ENCODE results near the gene HIRA. TPM values are rescaled to one million over a fixed set of nuclear protein-coding genes. Genes with fewer than 3 reads are reported as not detected.

Gene HIRA
- total and polyA plus RNA-seq, 2 of the 8 experiments (the other 6 are each of a cell fraction or from before 2014, with no cell fraction given), result 34.9 to 67.2 TPM

GRCh38 chr22:19368876-19369275 is 62.7 kb downstream of the HIRA start:
- no peak overlapping the region for H2BK20ac ChIP-seq (ENCODE audit: low read length)
- H3K36me3 ChIP-seq (ENCODE audit: control insufficient read depth in 2 of 4, insufficient read depth in 4 of 4, low read length in 3 of 4), result peaks cover 13 to 44% (median 27%) of the 10 kb centered on the region in 4 experiments
- H3K27me3 ChIP-seq (replicated peaks in 1 of 4; ENCODE audit: control insufficient read depth in 3 of 4, extremely low read depth in 1 of 4, insufficient read depth in 3 of 4, low read length in 3 of 4), result no peaks in the 10 kb centered on the region
- H3K18ac ChIP-seq (ENCODE audit: extremely low read depth, low read length), result no peak overlapping the region
- H3K4me1 ChIP-seq (replicated peaks in 1 of 4; ENCODE audit: control insufficient read depth in 3 of 4, insufficient read depth in 4 of 4, low read length in 3 of 4), result no peaks in the 10 kb centered on the region
- DNase-seq (ENCODE audit: low read depth in 1 of 2, low spot score in 2 of 2) (no peak), FAIRE-seq (no peak)
- H3K14ac ChIP-seq (ENCODE audit: insufficient read length), result no peak overlapping the region
- no peak overlapping the region for H3K56ac ChIP-seq (replicated peaks; ENCODE audit: insufficient read length, low read depth, low read length)
- H2AFZ ChIP-seq (ENCODE audit: low read length), result no peak overlapping the region
- H3K27ac ChIP-seq (ENCODE audit: low read depth, low read length), result no peak overlapping the region
- no peak overlapping the region for H4K5ac ChIP-seq (ENCODE audit: insufficient read length, low read depth, low read length)
- H3K79me1 ChIP-seq (ENCODE audit: low read depth, low read length), result no peaks in the 10 kb centered on the region
- H2AK5ac ChIP-seq (ENCODE audit: low read depth, low read length), result no peak overlapping the region
- H2BK120ac ChIP-seq (replicated peaks; ENCODE audit: low read depth, low read length), result no peak overlapping the region
- ChIA-PET CTCF (ENCODE audit: partially characterized antibody) (interaction anchor here (0.6 to 1.7 kb wide), 3 partner anchors 17 to 543 kb away, joined by 3 to 4 read pairs (median 4); no protein-coding TSS in a partner anchor), POLR2A (ENCODE audit: partially characterized antibody) (interaction anchor here (0.9 to 1.0 kb wide), 2 partner anchors 82 to 129 kb away, joined by 3 read pairs; no protein-coding TSS in a partner anchor)
- no peak overlapping the region for H3K4ac ChIP-seq (replicated peaks; ENCODE audit: insufficient read length, low read depth, low read length)
- H4K20me1 ChIP-seq (replicated peaks in 1 of 2; ENCODE audit: control insufficient read depth in 1 of 2, insufficient read depth in 2 of 2, low read length in 2 of 2), result peaks cover 0 to 2% of the 10 kb centered on the region in 2 experiments
- TF ChIP-seq FOSL1 (IDR thresholded peaks at IDR 0.05; ENCODE audit: insufficient read depth, low read depth, low read length) (no peak), E2F6 (IDR thresholded peaks at IDR 0.05) (no peak)
- no peak overlapping the region for H2BK12ac ChIP-seq (ENCODE audit: low read depth, low read length)
- no peak overlapping the region for H3K23ac ChIP-seq (ENCODE audit: insufficient read length)
- H3K23me2 ChIP-seq (ENCODE audit: low read depth, low read length), result no peaks in the 10 kb centered on the region
- no peaks in the 10 kb centered on the region for H3K9me3 ChIP-seq (ENCODE audit: insufficient read depth in 2 of 2, low read depth in 1 of 2, low read length in 1 of 2)
- WGBS, 2 experiments (ENCODE audit: extremely low coverage in 1 of 2, insufficient coverage in 1 of 2, insufficient read length in 1 of 2, insufficient replicate concordance in 2 of 2, low coverage in 1 of 2, low lambda C conversion rate in 2 of 2, missing lambda C conversion rate in 1 of 2), result 83% methylated on average over 2 of the region's 2 CpGs; no CpG with 5 or more reads in 1 of the 2 experiments
- no peak overlapping the region for H2BK5ac ChIP-seq (ENCODE audit: low read depth, low read length)
- no peak overlapping the region for H3K4me3 ChIP-seq (ENCODE audit: extremely low read depth in 1 of 4, insufficient read depth in 2 of 4, low read depth in 3 of 4, low read length in 4 of 4)
- no peaks in the 10 kb centered on the region for H3K79me2 ChIP-seq (ENCODE audit: control insufficient read depth in 1 of 2, insufficient read depth in 2 of 2, low read length in 2 of 2)
- H4K91ac ChIP-seq (replicated peaks; ENCODE audit: insufficient read length, low read length), result no peak overlapping the region
- no peak overlapping the region for H2BK15ac ChIP-seq (ENCODE audit: low read length)
- no peak overlapping the region for H3K4me2 ChIP-seq (ENCODE audit: insufficient read depth in 1 of 2, low read depth in 2 of 2, low read length in 2 of 2)
- no peak overlapping the region for H4K8ac ChIP-seq (ENCODE audit: extremely low read depth, insufficient read depth, low read length)
- no peak overlapping the region for H3K9ac ChIP-seq (replicated peaks in 1 of 4; ENCODE audit: extremely low read depth in 1 of 4, low read depth in 3 of 4, low read length in 3 of 4)
